MM.1S (cell line): ENCODE results near the gene ROBO2.

ENCODE experiments used
- EZH2 ChIP-seq: fragments of 300-600 bp; sonication (generic); optimal IDR thresholded peaks from 2 replicates; pipeline ENCODE3; 2017; ENCODE audit warnings: low read depth, mild to moderate bottlenecking, antibody characterized with exemption, low read length, mixed read lengths
- EZH2phosphoT487 ChIP-seq: fragments of 300-600 bp; sonication (generic); IDR thresholded peaks from 2 replicates; pipeline ENCODE4 v1.6.1; 2018; ENCODE audit warnings: antibody characterized with exemption, low read length
- TF ChIP-seq, protein P1 (sequence below): fragments of 300-600 bp; sonication (generic); IDR thresholded peaks from 2 replicates; pipeline ENCODE4 v1.5.1; 2016; ENCODE audit warnings: antibody characterized with exemption, low read length, mixed read lengths

DNA sequence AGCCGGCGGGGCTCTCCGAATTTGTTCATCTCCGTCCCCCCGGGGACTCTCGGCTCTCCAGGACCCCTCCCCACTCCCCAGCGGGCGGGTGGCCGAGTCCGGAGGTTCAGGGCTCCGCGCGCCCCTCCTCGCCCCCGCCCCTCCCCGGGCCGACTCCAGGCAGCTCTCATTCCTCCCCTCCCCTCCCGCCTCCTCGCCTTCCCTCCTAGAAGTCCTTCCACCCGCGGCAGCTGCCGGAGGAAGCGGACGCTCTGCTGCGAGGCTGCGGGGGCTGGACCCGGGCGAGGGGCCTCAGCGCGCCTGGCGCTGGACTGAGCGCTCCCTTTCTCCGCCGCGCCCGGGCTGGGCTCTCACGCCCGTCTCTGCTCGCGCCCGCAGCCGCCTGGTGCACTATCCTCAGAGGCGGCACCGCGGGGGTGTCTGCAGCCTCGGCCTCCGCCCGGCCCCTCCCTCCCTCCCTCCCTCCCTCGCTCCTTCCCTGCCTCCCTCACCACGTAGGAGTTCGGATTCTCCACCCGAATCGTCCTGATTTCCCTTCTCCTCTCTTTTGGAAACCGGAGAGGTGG is at the start of gene ROBO2:
- TF ChIP-seq, protein P1, sequence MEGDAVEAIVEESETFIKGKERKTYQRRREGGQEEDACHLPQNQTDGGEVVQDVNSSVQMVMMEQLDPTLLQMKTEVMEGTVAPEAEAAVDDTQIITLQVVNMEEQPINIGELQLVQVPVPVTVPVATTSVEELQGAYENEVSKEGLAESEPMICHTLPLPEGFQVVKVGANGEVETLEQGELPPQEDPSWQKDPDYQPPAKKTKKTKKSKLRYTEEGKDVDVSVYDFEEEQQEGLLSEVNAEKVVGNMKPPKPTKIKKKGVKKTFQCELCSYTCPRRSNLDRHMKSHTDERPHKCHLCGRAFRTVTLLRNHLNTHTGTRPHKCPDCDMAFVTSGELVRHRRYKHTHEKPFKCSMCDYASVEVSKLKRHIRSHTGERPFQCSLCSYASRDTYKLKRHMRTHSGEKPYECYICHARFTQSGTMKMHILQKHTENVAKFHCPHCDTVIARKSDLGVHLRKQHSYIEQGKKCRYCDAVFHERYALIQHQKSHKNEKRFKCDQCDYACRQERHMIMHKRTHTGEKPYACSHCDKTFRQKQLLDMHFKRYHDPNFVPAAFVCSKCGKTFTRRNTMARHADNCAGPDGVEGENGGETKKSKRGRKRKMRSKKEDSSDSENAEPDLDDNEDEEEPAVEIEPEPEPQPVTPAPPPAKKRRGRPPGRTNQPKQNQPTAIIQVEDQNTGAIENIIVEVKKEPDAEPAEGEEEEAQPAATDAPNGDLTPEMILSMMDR: no peak
- TF ChIP-seq EZH2: no peak
- no peak for TF ChIP-seq EZH2phosphoT487
